Gastrocnemius medialis (tissue), 4 donors: Measurements from ENCODE around the gene LRRC38. TPM values are rescaled to one million over a fixed set of nuclear protein-coding genes. Genes with fewer than 3 reads are reported as not detected.

Experiments used
- ATAC-seq, 2 donors: fragments of 150-250 bp; one replicate each; pipeline ENCODE4 v1.9.1; 2016
- DNase-seq, 2 donors: peaks; one replicate each; pipeline ENCODE4 v3.0.0-alpha.2; 2019
- H3K27ac ChIP-seq, 4 donors: fragments of 200-600 bp; sonication (generic); 1 replicate in 1 of 4; 2 replicates in 3 of 4; pipeline ENCODE4 v1.5.1; 2016 to 2018; ENCODE audit warnings: mild to moderate bottlenecking in 2 of 4, moderate library complexity in 1 of 4
- H3K27me3 ChIP-seq, 3 donors: fragments of 200-600 bp; sonication (generic) in 2 of 3; 1 replicate in 1 of 3; 2 replicates in 2 of 3; pipeline versions ENCODE4 v1.5.1 to v1.6.0; 2016 to 2019; ENCODE audit warnings: mild to moderate bottlenecking in 1 of 3, moderate library complexity in 1 of 3
- H3K36me3 ChIP-seq, 2 donors: fragments of 200-600 bp; sonication (generic) in 1 of 2; one replicate each; pipeline ENCODE4 v1.5.1; 2017 to 2018
- H3K4me1 ChIP-seq, 2 donors: fragments of 200-600 bp; sonication (generic) in 1 of 2; one replicate each; pipeline ENCODE4 v1.5.1; 2016 to 2017; ENCODE audit warnings: mild to moderate bottlenecking in 2 of 2
- H3K4me3 ChIP-seq, 4 donors: fragments of 200-600 bp; sonication (generic) in 3 of 4; 1 replicate in 1 of 4; 2 replicates in 3 of 4; pipeline ENCODE4 v1.5.1; 2016 to 2019; ENCODE audit warnings: mild to moderate bottlenecking in 2 of 4
- H3K9me3 ChIP-seq, 3 donors: fragments of 200-600 bp; sonication (generic) in 2 of 3; 1 replicate in 1 of 3; 2 replicates in 2 of 3; pipeline ENCODE4 v1.5.1; 2016 to 2019
- CTCF ChIP-seq, 5 experiments: fragments of 450-650 bp in 3 of 5; fragments of 200-600 bp in 2 of 5; sonication (generic) in 2 of 5; IDR thresholded peaks in 4 of 5; conservative IDR thresholded peaks in 1 of 5; 1 replicate in 4 of 5; 2 replicates in 1 of 5; pipeline ENCODE4 v1.5.1; 2016 to 2019; ENCODE audit warnings: antibody characterized with exemption in 5 of 5, mild to moderate bottlenecking in 3 of 5, moderate library complexity in 3 of 5
- POLR2A ChIP-seq, 2 donors: fragments of 450-650 bp; IDR thresholded peaks; one replicate each; pipeline ENCODE4 v1.6.1; 2017; ENCODE audit warnings: antibody characterized with exemption in 2 of 2, mild to moderate bottlenecking in 2 of 2, moderate library complexity in 2 of 2
- in situ Hi-C, 4 donors: fragments of 200-750 bp; cut with MboI; loops; one replicate each; pipeline versions ENCODE4 v1.15.0 to v1.8.0; 2017; ENCODE audit warnings: low sequenced_read_pairs in 4 of 4
- intact Hi-C: fragments of 100-400 bp; cut with DNase I; formaldehyde crosslinking; loops from one replicate; pipeline ENCODE4 v1.15.1; 2023; ENCODE audit warnings: low total_unique reads
- total RNA-seq, 4 donors: library from RNA; depleted of rRNA; stranded (reverse); fragments of >200 nt; gene quantifications; one replicate each; pipeline versions ENCODE4 v1.1.0 to v1.2.3, GENCODE V29; 2016

The LRRC38 gene
- total RNA-seq, 4 donors from 2014 or later, result 2.1 to 6.8 (median 5.7) TPM

- no peaks in the 10 kb centered on the region for H3K9me3 ChIP-seq
- no peaks in the 10 kb centered on the region for H3K36me3 ChIP-seq
- no peak for DNase-seq
- intact Hi-C loops (no loop called here), in situ Hi-C loops (no loop called here)
- no peak overlapping the region for H3K4me3 ChIP-seq
- ATAC-seq, result no peak
- no peak for TF ChIP-seq POLR2A (IDR thresholded peaks at IDR 0.05)
- no peak for TF ChIP-seq CTCF (IDR thresholded peaks at IDR 0.05 in 4 of 5, conservative IDR thresholded peaks at IDR 0.05 in 1 of 5)
- H3K27ac ChIP-seq, result no peak overlapping the region
- no peaks in the 10 kb centered on the region for H3K27me3 ChIP-seq
- peaks cover 8 to 19% of the 10 kb centered on the region in 2 donors for H3K4me1 ChIP-seq
Measured at GRCh38 chr1:13430495-13430894, 83.3 kb downstream of the LRRC38 start.

Other genes with a start within 250 kb of the LRRC38 start
- gene PRAMEF8, start 228.9 kb downstream of the LRRC38 start, total RNA-seq, result not detected
- gene PRAMEF33, start 210.5 kb downstream of the LRRC38 start, total RNA-seq, result not detected
- not detected for gene PRAMEF15, start 198.4 kb downstream of the LRRC38 start, total RNA-seq
- not detected for gene PRAMEF14, start 166.9 kb downstream of the LRRC38 start, total RNA-seq
- not detected for gene PRAMEF19, start 142.1 kb downstream of the LRRC38 start, total RNA-seq
- gene PRAMEF17, start 124.4 kb downstream of the LRRC38 start, total RNA-seq, result not detected
- gene PRAMEF20, start 103.6 kb downstream of the LRRC38 start, total RNA-seq, result not detected
- gene PDPN, start 69.8 kb upstream of the LRRC38 start, total RNA-seq, result 10 to 100 TPM in 2 of 4 donors, 1 to 10 TPM in 2; 9.8 to 42.5 (median 21.3) TPM
- 10 to 100 TPM; 24.1 to 38.3 (median 35.6) TPM for gene PRDM2, start 186.2 kb upstream of the LRRC38 start, total RNA-seq